Measurements from ENCODE around the gene DEFB125.
"Not testable (repeated sequence)": the region's sequence is repeated elsewhere in the genome, so short reads cannot be mapped to it uniquely, and the experiment has no call there.

Gene DEFB125

GRCh38 chr20:117518-117917 lies 30.0 kb downstream of the DEFB125 start:
- no peaks in the 10 kb centered on the region for H3K36me3 ChIP-seq (ENCODE audit: control insufficient read depth, insufficient read depth, low read length)
- H2BK5ac ChIP-seq (ENCODE audit: low read length) = no peak overlapping the region

GRCh38 chr20:129786-130323 lies 42.4 kb downstream of the DEFB125 start:
- H2AK5ac ChIP-seq (ENCODE audit: low read length); H2BK15ac ChIP-seq (replicated peaks; ENCODE audit: low read depth); H3K79me2 ChIP-seq (ENCODE audit: control insufficient read depth, insufficient read depth, low read length); H2BK5ac ChIP-seq (ENCODE audit: low read length); H3K18ac ChIP-seq (ENCODE audit: low read length); H3K4ac ChIP-seq (ENCODE audit: low read depth, low read length); H3K4me1 ChIP-seq (ENCODE audit: control insufficient read depth, low read depth, low read length); H3K27ac ChIP-seq (ENCODE audit: low read depth, low read length); H2BK120ac ChIP-seq (ENCODE audit: low read depth, low read length); H4K5ac ChIP-seq (ENCODE audit: low read length); H4K8ac ChIP-seq (ENCODE audit: low read depth, low read length); H3K23ac ChIP-seq (ENCODE audit: low read length); DNase-seq; H3K4me2 ChIP-seq (ENCODE audit: low read length); H3K79me1 ChIP-seq (ENCODE audit: low read length); H3K27me3 ChIP-seq (ENCODE audit: insufficient read depth, low read length, poor library complexity); H3K4me3 ChIP-seq (ENCODE audit: low read length); H3K56ac ChIP-seq (ENCODE audit: low read length); H3K36me3 ChIP-seq (ENCODE audit: control insufficient read depth, insufficient read depth, low read length); H3K9ac ChIP-seq (ENCODE audit: low read length): not testable (repeated sequence)
- WGBS (ENCODE audit: extremely low coverage, insufficient coverage, low lambda C conversion rate) = no CpG with 5 or more reads among the region's 28 CpGs

More at GRCh38 chr20:117518-117917, 30.0 kb downstream of the DEFB125 start:
- H3K79me1 ChIP-seq (ENCODE audit: low read length) = no peaks in the 10 kb centered on the region
- no peak overlapping the region for H3K4me2 ChIP-seq (ENCODE audit: low read length)
- no peak overlapping the region for H4K8ac ChIP-seq (ENCODE audit: low read depth, low read length)
- H4K5ac ChIP-seq (ENCODE audit: low read length) = no peak overlapping the region
- H3K56ac ChIP-seq (ENCODE audit: low read length) = no peak overlapping the region
- no peaks in the 10 kb centered on the region for H3K27me3 ChIP-seq (ENCODE audit: insufficient read depth, low read length, poor library complexity)
- no peaks in the 10 kb centered on the region for H3K79me2 ChIP-seq (ENCODE audit: control insufficient read depth, insufficient read depth, low read length)
- DNase-seq = no peak
- H3K4me3 ChIP-seq (ENCODE audit: low read length) = no peak overlapping the region
- no peak overlapping the region for H2BK15ac ChIP-seq (replicated peaks; ENCODE audit: low read depth)
- no peak overlapping the region for H3K9ac ChIP-seq (ENCODE audit: low read length)
- H2BK120ac ChIP-seq (ENCODE audit: low read depth, low read length) = no peak overlapping the region
- no peak overlapping the region for H3K18ac ChIP-seq (ENCODE audit: low read length)
- no peak overlapping the region for H3K27ac ChIP-seq (ENCODE audit: low read depth, low read length)
- H2AK5ac ChIP-seq (ENCODE audit: low read length) = no peak overlapping the region
- no peaks in the 10 kb centered on the region for H3K4me1 ChIP-seq (ENCODE audit: control insufficient read depth, low read depth, low read length)
- no peak overlapping the region for H3K4ac ChIP-seq (ENCODE audit: low read depth, low read length)
- H3K23ac ChIP-seq (ENCODE audit: low read length) = no peak overlapping the region

GRCh38 chr20:137668-138490 lies 50.4 kb downstream of the DEFB125 start:
- Histone ChIP-seq H2AK5ac (ENCODE audit: low read length) (no peak overlapping the region), H3K4me2 (ENCODE audit: low read length) (no peak overlapping the region), H2BK5ac (ENCODE audit: low read length) (no peak overlapping the region), H2BK15ac (replicated peaks; ENCODE audit: low read depth) (no peak overlapping the region), H3K79me1 (ENCODE audit: low read length) (no peaks in the 10 kb centered on the region), H3K23ac (ENCODE audit: low read length) (no peak overlapping the region), H3K4me3 (ENCODE audit: low read length) (no peak overlapping the region), H3K79me2 (ENCODE audit: control insufficient read depth, insufficient read depth, low read length) (no peaks in the 10 kb centered on the region), H3K27ac (ENCODE audit: low read depth, low read length) (no peak overlapping the region), H3K36me3 (ENCODE audit: control insufficient read depth, insufficient read depth, low read length) (no peaks in the 10 kb centered on the region), H3K4ac (ENCODE audit: low read depth, low read length) (no peak overlapping the region), H2BK120ac (ENCODE audit: low read depth, low read length) (no peak overlapping the region), H3K56ac (ENCODE audit: low read length) (no peak overlapping the region), H3K27me3 (ENCODE audit: insufficient read depth, low read length, poor library complexity) (no peaks in the 10 kb centered on the region), H3K9ac (ENCODE audit: low read length) (no peak overlapping the region), H4K5ac (ENCODE audit: low read length) (no peak overlapping the region), H4K8ac (ENCODE audit: low read depth, low read length) (no peak overlapping the region), H3K18ac (ENCODE audit: low read length) (no peak overlapping the region), H3K4me1 (ENCODE audit: control insufficient read depth, low read depth, low read length) (no peaks in the 10 kb centered on the region)
- peak; percentile 2 for DNase-seq
- WGBS (ENCODE audit: extremely low coverage, insufficient coverage, low lambda C conversion rate) = no CpG with 5 or more reads among the region's 11 CpGs

- H3K18ac ChIP-seq (ENCODE audit: low read length) = no peak within 1 kb of the TSS
- no peaks in the 10 kb centered on the region for H3K4me1 ChIP-seq (ENCODE audit: control insufficient read depth, low read depth, low read length)
- no peak within 1 kb of the TSS for H4K8ac ChIP-seq (ENCODE audit: low read depth, low read length)
- H2BK5ac ChIP-seq (ENCODE audit: low read length) = no peak within 1 kb of the TSS
- no peak within 1 kb of the TSS for H3K4me3 ChIP-seq (ENCODE audit: low read length)
- no peak for DNase-seq
- no peaks in the 10 kb centered on the region for H3K36me3 ChIP-seq (ENCODE audit: control insufficient read depth, insufficient read depth, low read length)
- no peaks in the 10 kb centered on the region for H3K27me3 ChIP-seq (ENCODE audit: insufficient read depth, low read length, poor library complexity)
- no peak within 1 kb of the TSS for H2BK120ac ChIP-seq (ENCODE audit: low read depth, low read length)
- H2BK15ac ChIP-seq (replicated peaks; ENCODE audit: low read depth) = no peak within 1 kb of the TSS
- no peak within 1 kb of the TSS for H3K27ac ChIP-seq (ENCODE audit: low read depth, low read length)
- no peak within 1 kb of the TSS for H3K4ac ChIP-seq (ENCODE audit: low read depth, low read length)
- H3K56ac ChIP-seq (ENCODE audit: low read length) = no peak within 1 kb of the TSS
- H3K79me2 ChIP-seq (ENCODE audit: control insufficient read depth, insufficient read depth, low read length) = no peaks in the 10 kb centered on the region
- H3K9ac ChIP-seq (ENCODE audit: low read length) = no peak within 1 kb of the TSS
- no CpG with 5 or more reads among the region's 1 CpG for WGBS (ENCODE audit: extremely low coverage, insufficient coverage, low lambda C conversion rate)
- H3K79me1 ChIP-seq (ENCODE audit: low read length) = no peaks in the 10 kb centered on the region
- no peak within 1 kb of the TSS for H3K4me2 ChIP-seq (ENCODE audit: low read length)
- no peak within 1 kb of the TSS for H3K23ac ChIP-seq (ENCODE audit: low read length)
- no peak within 1 kb of the TSS for H4K5ac ChIP-seq (ENCODE audit: low read length)
- no peak within 1 kb of the TSS for H2AK5ac ChIP-seq (ENCODE audit: low read length)
Observed at GRCh38 chr20:142290-142689, 54.8 kb downstream of the DEFB125 start, which contains the start of gene DEFB126. DEFB126 (plus strand) TSS chr20:142590; CDS start chr20:142629, 39 bp downstream.

GRCh38 chr20:145877-146276 lies 58.4 kb downstream of the DEFB125 start:
- H3K4ac ChIP-seq (ENCODE audit: low read depth, low read length) = no peak overlapping the region
- H3K36me3 ChIP-seq (ENCODE audit: control insufficient read depth, insufficient read depth, low read length) = no peaks in the 10 kb centered on the region
- H3K27ac ChIP-seq (ENCODE audit: low read depth, low read length) = no peak overlapping the region
- DNase-seq = no peak
- no peak overlapping the region for H3K23ac ChIP-seq (ENCODE audit: low read length)
- no peak overlapping the region for H4K5ac ChIP-seq (ENCODE audit: low read length)
- H2AK5ac ChIP-seq (ENCODE audit: low read length) = no peak overlapping the region
- no peaks in the 10 kb centered on the region for H3K27me3 ChIP-seq (ENCODE audit: insufficient read depth, low read length, poor library complexity)
- no peak overlapping the region for H4K8ac ChIP-seq (ENCODE audit: low read depth, low read length)
- no peak overlapping the region for H2BK120ac ChIP-seq (ENCODE audit: low read depth, low read length)
- no peaks in the 10 kb centered on the region for H3K4me1 ChIP-seq (ENCODE audit: control insufficient read depth, low read depth, low read length)
- no peaks in the 10 kb centered on the region for H3K79me1 ChIP-seq (ENCODE audit: low read length)
- H3K4me2 ChIP-seq (ENCODE audit: low read length) = no peak overlapping the region
- no peak overlapping the region for H3K4me3 ChIP-seq (ENCODE audit: low read length)
- no peak overlapping the region for H3K18ac ChIP-seq (ENCODE audit: low read length)
- no peak overlapping the region for H3K9ac ChIP-seq (ENCODE audit: low read length)
- H3K56ac ChIP-seq (ENCODE audit: low read length) = no peak overlapping the region
- H2BK5ac ChIP-seq (ENCODE audit: low read length) = no peak overlapping the region
- H3K79me2 ChIP-seq (ENCODE audit: control insufficient read depth, insufficient read depth, low read length) = no peaks in the 10 kb centered on the region
- H2BK15ac ChIP-seq (replicated peaks; ENCODE audit: low read depth) = no peak overlapping the region
- no CpG with 5 or more reads among the region's 2 CpGs for WGBS (ENCODE audit: extremely low coverage, insufficient coverage, low lambda C conversion rate)
